NT2/D1 (cell line): ENCODE results near the gene DCC.

Experiments used
- YY1 ChIP-seq: IDR thresholded peaks from 2 replicates; pipeline ENCODE4 v1.6.1; 2011; ENCODE audit not compliant: insufficient read length, insufficient read depth
- ZNF274 ChIP-seq: IDR thresholded peaks from 2 replicates; pipeline ENCODE4 v1.6.1; 2011; ENCODE audit warnings: mild to moderate bottlenecking, low read depth, low read length

DNA sequence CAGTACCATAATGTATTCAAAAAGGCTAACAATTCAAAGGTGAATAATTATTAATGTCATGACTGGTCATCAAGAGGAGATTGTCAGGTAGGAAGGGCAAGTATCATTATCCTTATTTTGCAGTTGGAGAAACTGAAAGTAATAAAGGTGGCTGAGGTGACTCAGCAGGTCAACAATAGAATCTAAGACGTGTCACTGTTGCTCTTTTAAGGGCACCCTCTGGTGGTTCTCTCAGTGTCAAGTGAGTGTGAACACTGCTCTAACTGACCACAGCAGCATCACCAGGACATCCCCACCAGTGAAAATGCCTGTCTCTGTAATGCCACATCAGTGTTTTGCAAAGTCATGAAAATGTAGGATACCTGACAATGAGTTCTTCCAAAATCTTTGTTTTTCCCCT is 69.7 kb downstream of the DCC start:
- TF ChIP-seq ZNF274, result no peak
- TF ChIP-seq YY1, result no peak
